Spleen (tissue), 7 donors: ENCODE results near the gene HES6.

Experiments
- POLR2A ChIP-seq, 3 donors: fragments of 450-650 bp; IDR thresholded peaks; one replicate each; pipeline ENCODE4 v1.5.1; 2017; ENCODE audit warnings: antibody characterized with exemption in 3 of 3, mild to moderate bottlenecking in 1 of 3
- TF ChIP-seq, protein P1 (sequence below), 11 experiments: fragments of 200-600 bp in 7 of 11; fragments of 450-650 bp in 4 of 11; sonication (generic) in 4 of 11; IDR thresholded peaks in 8 of 11; conservative IDR thresholded peaks in 3 of 11; 1 replicate in 7 of 11; 2 replicates in 4 of 11; pipeline versions ENCODE4 v1.4.0 to v1.8.0; 2016 to 2021; ENCODE audit warnings: antibody characterized with exemption in 11 of 11, inconsistent platforms in 4 of 11, mild to moderate bottlenecking in 1 of 11
- donor health status: DM: no; HTN: no; CAD: no; lungs with moderate emphysema.
- donor health status: DM: no; HTN: no; CAD: no.
- donor health status: DM: no; HTN: no; CAD: no.

DNA sequence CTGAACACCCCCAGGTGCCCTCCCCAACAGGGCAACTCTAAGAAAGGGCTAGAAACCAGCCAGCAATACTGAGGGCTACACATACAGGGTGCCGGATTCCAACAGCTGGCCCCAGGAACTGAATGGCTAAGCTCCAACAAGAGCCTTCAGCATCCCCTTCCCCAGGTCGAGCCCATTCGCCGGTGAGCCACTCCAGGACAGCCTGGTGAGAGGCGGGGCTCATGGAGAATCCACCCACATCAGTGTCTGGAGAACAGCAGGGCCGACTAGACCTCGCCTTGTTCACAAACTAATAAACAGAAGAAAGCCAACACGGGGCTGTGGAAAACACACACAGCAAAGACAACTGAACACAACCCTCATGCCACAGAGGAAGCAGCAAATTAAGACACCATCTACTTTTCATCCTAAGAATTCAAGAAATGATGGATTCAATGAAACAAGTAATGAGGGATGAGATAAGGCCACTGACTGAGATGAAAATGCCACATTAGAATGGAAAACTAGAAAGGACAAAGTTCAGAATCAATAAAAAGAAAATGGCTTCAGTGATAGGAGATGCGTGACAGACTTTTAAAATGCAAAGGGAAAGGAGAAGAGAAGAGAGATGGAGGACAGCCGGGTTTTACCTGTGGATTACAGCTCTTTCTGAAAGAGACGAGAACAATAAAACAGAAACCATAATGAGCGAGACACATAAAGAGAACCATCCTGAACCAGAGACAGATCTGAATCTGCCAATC lies 40.4 kb upstream of the HES6 start:
- TF ChIP-seq, protein P1, sequence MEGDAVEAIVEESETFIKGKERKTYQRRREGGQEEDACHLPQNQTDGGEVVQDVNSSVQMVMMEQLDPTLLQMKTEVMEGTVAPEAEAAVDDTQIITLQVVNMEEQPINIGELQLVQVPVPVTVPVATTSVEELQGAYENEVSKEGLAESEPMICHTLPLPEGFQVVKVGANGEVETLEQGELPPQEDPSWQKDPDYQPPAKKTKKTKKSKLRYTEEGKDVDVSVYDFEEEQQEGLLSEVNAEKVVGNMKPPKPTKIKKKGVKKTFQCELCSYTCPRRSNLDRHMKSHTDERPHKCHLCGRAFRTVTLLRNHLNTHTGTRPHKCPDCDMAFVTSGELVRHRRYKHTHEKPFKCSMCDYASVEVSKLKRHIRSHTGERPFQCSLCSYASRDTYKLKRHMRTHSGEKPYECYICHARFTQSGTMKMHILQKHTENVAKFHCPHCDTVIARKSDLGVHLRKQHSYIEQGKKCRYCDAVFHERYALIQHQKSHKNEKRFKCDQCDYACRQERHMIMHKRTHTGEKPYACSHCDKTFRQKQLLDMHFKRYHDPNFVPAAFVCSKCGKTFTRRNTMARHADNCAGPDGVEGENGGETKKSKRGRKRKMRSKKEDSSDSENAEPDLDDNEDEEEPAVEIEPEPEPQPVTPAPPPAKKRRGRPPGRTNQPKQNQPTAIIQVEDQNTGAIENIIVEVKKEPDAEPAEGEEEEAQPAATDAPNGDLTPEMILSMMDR (IDR thresholded peaks at IDR 0.05 in 8 of 11, conservative IDR thresholded peaks at IDR 0.05 in 3 of 11), result no peak
- no peak for TF ChIP-seq POLR2A (IDR thresholded peaks at IDR 0.05)
